GM12878 (cell line): ENCODE measurements around the gene CTXN1. TPM values are rescaled to one million over a fixed set of nuclear protein-coding genes. Genes with fewer than 3 reads are reported as not detected.
A peak's percentile ranks its signal among the peaks of the same experiment; 100 is the strongest.

Source experiments
- ATAC-seq: fragments of 200-7000 bp; cut with Tn5 transposase; 3 replicates; pipeline ENCODE4 v1.9.1; 2020; ENCODE audit warnings: mild to moderate bottlenecking, moderate library complexity
- BruUV-seq: library from RNA; stranded (reverse); fragments of 400-500 nt; replicated peaks from 2 replicates; lab custom pipeline; 2021; lab: Mats Ljungman, UMichigan
- CTCF ChIA-PET: fragments of 300-600 bp; sonication (Branson Sonifier 250); formaldehyde crosslinking; extraction: SDS; loops from one replicate; lab custom pipeline; 2021; ENCODE audit warnings: inconsistent platforms; lab: Yijun Ruan, JAX
- POLR2A ChIA-PET: fragments of 350-600 bp; formaldehyde crosslinking; extraction: SDS; loops from one replicate; lab custom pipeline; 2021; ENCODE audit warnings: inconsistent platforms; lab: Charles Lee
- RAD21 ChIA-PET: fragments of 300-600 bp; sonication (Branson Sonifier 250); formaldehyde crosslinking; loops from one replicate; lab custom pipeline; 2023; ENCODE audit warnings: antibody characterized with exemption; ENCODE audit not compliant: unreplicated experiment; lab: Charles Lee
- SMC1A ChIA-PET: fragments of 300-600 bp; sonication (Branson Sonifier 250); formaldehyde crosslinking; loops from one replicate; lab custom pipeline; 2023; ENCODE audit not compliant: unreplicated experiment, uncharacterized antibody; lab: Charles Lee
- DNase-seq: peaks from one replicate; pipeline ENCODE4 v3.0.0-alpha.2; 2011; ENCODE audit warnings: low read depth, low spot score
- FAIRE-seq: peaks from 3 replicates; lab custom pipeline; 2011; peaks lifted over from hg19 to GRCh38; lab: Jason Lieb, UNC
- H2AFZ ChIP-seq: 2 replicates; pipeline ENCODE4 v1.6.0; 2011; ENCODE audit warnings: low read depth, low read length, control low read depth; ENCODE audit not compliant: control insufficient read depth
- H3K27ac ChIP-seq: 2 replicates; pipeline ENCODE4 v1.5.1; 2011; ENCODE audit warnings: control low read depth; ENCODE audit not compliant: control insufficient read depth, insufficient read depth
- H3K27me3 ChIP-seq, 2 experiments: replicated peaks in 1 of 2; 2 replicates each; pipeline versions ENCODE4 v1.6.0 to v1.6.1; 2011; ENCODE audit warnings: low read length in 1 of 2; ENCODE audit not compliant: control insufficient read depth in 2 of 2, insufficient read depth in 2 of 2
- H3K36me3 ChIP-seq, 2 experiments: 2 replicates each; pipeline ENCODE4 v1.5.1; 2011; ENCODE audit warnings: low read length in 1 of 2; ENCODE audit not compliant: control insufficient read depth in 2 of 2, insufficient read depth in 2 of 2
- H3K4me1 ChIP-seq: 2 replicates; pipeline ENCODE4 v1.6.1; 2011; ENCODE audit warnings: mild to moderate bottlenecking, low read length, moderate library complexity, mixed read lengths; ENCODE audit not compliant: control insufficient read depth, insufficient read depth
- H3K4me2 ChIP-seq: 2 replicates; pipeline ENCODE4 v1.6.0; 2011; ENCODE audit warnings: control low read depth; ENCODE audit not compliant: control insufficient read depth, insufficient read depth
- H3K4me3 ChIP-seq: fragments of 200-600 bp; sonication (generic); 2 replicates; pipeline ENCODE4 v1.5.1; 2016
- H3K79me2 ChIP-seq: 2 replicates; pipeline ENCODE4 v1.6.0; 2011; ENCODE audit warnings: low read length; ENCODE audit not compliant: control insufficient read depth, insufficient read depth
- H3K9ac ChIP-seq: 2 replicates; pipeline ENCODE4 v1.8.0; 2011; ENCODE audit warnings: low read length, control low read depth, mixed read lengths; ENCODE audit not compliant: control insufficient read depth, insufficient read depth
- H3K9me3 ChIP-seq: replicated peaks from 3 replicates; pipeline ENCODE4 v1.5.1; 2011; ENCODE audit warnings: mild to moderate bottlenecking, low read length; ENCODE audit not compliant: control insufficient read depth, insufficient read depth
- H4K20me1 ChIP-seq: 2 replicates; pipeline ENCODE4 v1.6.0; 2011; ENCODE audit not compliant: control insufficient read depth, insufficient read depth
- CREM ChIP-seq: IDR thresholded peaks from 2 replicates; pipeline ENCODE4 v1.6.1; 2014; ENCODE audit warnings: antibody characterized with exemption, low read depth
- DPF2 ChIP-seq: fragments of 450-650 bp; IDR thresholded peaks from 2 replicates; pipeline ENCODE4 v1.6.1; 2017; ENCODE audit warnings: mild to moderate bottlenecking
- JUNB ChIP-seq: IDR thresholded peaks from 2 replicates; pipeline ENCODE4 v1.6.1; 2016; ENCODE audit warnings: antibody characterized with exemption, mild to moderate bottlenecking
- MTA3 ChIP-seq: IDR thresholded peaks from 2 replicates; pipeline ENCODE4 v1.6.1; 2012; ENCODE audit warnings: low read length, inconsistent platforms, borderline replicate concordance
- NFYA ChIP-seq: IDR thresholded peaks from 2 replicates; pipeline ENCODE4 v1.6.1; 2011; ENCODE audit warnings: low read depth, mild to moderate bottlenecking, low read length, improper control_type of control experiment, borderline replicate concordance
- RB1 ChIP-seq: fragments of 450-650 bp; formaldehyde crosslinking; IDR thresholded peaks from 2 replicates; pipeline ENCODE4 v1.6.1; 2017; ENCODE audit warnings: mild to moderate bottlenecking, borderline replicate concordance
- SIN3A ChIP-seq: IDR thresholded peaks from 2 replicates; pipeline ENCODE4 v1.6.1; 2012; ENCODE audit warnings: low read depth, low read length, improper control_type of control experiment
- TARDBP ChIP-seq: IDR thresholded peaks from 2 replicates; pipeline ENCODE4 v1.6.1; 2016; ENCODE audit warnings: borderline replicate concordance
- TCF3 ChIP-seq: IDR thresholded peaks from 2 replicates; pipeline ENCODE4 v1.6.1; 2012; ENCODE audit warnings: low read depth, mild to moderate bottlenecking, low read length, borderline replicate concordance; ENCODE audit not compliant: insufficient read depth
- WRNIP1 ChIP-seq: IDR thresholded peaks from 2 replicates; pipeline ENCODE4 v1.6.1; 2011; ENCODE audit warnings: low read depth, low read length, improper control_type of control experiment, borderline replicate concordance
- ZBTB40 ChIP-seq: fragments of 450-650 bp; IDR thresholded peaks from 2 replicates; pipeline ENCODE4 v1.6.1; 2016; ENCODE audit warnings: mild to moderate bottlenecking, moderate library complexity, borderline replicate concordance
- WGBS: methylation state at CpG from one replicate; pipeline ENCODE4 v1.1.6; 2016; ENCODE audit warnings: low lambda C conversion rate; ENCODE audit not compliant: insufficient replicate concordance, insufficient coverage; ENCODE audit errors: missing lambda C conversion rate; 5-methylcytosine and 5-hydroxymethylcytosine counted together
- in situ Hi-C: fragments of 300-500 bp; cut with MboI; formaldehyde crosslinking; loops from 9 replicates; pipeline ENCODE4 v1.14.3; 2018; ENCODE audit warnings: mixed read lengths
- intact Hi-C: fragments of 100-400 bp; cut with micrococcal nuclease; formaldehyde crosslinking; loops from one replicate; pipeline ENCODE4 v1.14.2; 2022; ENCODE audit not compliant: unreplicated experiment
- polyA plus RNA-seq, 11 experiments: library from polyadenylated mRNA; depleted of rRNA in 4 of 11; unstranded in 6 of 11; stranded (reverse) in 5 of 11; fragments of >200 nt; fragmentation: Nextera tagmentation in 4 of 11; fragmentation: Illumina TruSeq in 1 of 11; extraction: Ambion mirVana in 4 of 11; extraction: Trizol in 1 of 11; gene quantifications; 1 replicate in 1 of 11; 2 replicates in 10 of 11; pipeline versions ENCODE4 v1.2.1 to v1.2.3, GENCODE V29; 2011 to 2016; ENCODE audit warnings: inconsistent platforms in 2 of 11, missing spikeins in 2 of 11, low read depth in 1 of 11
- total RNA-seq, 4 experiments: library from RNA; depleted of rRNA in 3 of 4; stranded (reverse); fragments of >200 nt in 3 of 4; fragmentation: Illumina TruSeq in 1 of 4; extraction: Trizol in 1 of 4; gene quantifications; 2 replicates each; pipeline versions ENCODE4 v1.2.1 to v1.2.3, GENCODE V29; 2013 to 2021
- TF ChIP-seq, protein P1 (sequence below): IDR thresholded peaks from 2 replicates; pipeline ENCODE4 v1.6.1; 2011; ENCODE audit warnings: mild to moderate bottlenecking, low read depth, low read length, moderate library complexity; ENCODE audit not compliant: insufficient replicate concordance
- TF ChIP-seq, protein P2 (sequence below): IDR thresholded peaks from 2 replicates; pipeline ENCODE4 v1.6.1; 2011; ENCODE audit warnings: borderline replicate concordance, low read depth, mild to moderate bottlenecking, moderate library complexity, low read length; ENCODE audit not compliant: insufficient read depth, poor library complexity, severe bottlenecking

The CTXN1 gene
- total and polyA plus RNA-seq, 10 of the 15 experiments (the other 5 are each of a cell fraction or from before 2014, with no cell fraction given) = 0.04 to 1.0 (median 0.38) TPM; not detected in 4

DNA sequence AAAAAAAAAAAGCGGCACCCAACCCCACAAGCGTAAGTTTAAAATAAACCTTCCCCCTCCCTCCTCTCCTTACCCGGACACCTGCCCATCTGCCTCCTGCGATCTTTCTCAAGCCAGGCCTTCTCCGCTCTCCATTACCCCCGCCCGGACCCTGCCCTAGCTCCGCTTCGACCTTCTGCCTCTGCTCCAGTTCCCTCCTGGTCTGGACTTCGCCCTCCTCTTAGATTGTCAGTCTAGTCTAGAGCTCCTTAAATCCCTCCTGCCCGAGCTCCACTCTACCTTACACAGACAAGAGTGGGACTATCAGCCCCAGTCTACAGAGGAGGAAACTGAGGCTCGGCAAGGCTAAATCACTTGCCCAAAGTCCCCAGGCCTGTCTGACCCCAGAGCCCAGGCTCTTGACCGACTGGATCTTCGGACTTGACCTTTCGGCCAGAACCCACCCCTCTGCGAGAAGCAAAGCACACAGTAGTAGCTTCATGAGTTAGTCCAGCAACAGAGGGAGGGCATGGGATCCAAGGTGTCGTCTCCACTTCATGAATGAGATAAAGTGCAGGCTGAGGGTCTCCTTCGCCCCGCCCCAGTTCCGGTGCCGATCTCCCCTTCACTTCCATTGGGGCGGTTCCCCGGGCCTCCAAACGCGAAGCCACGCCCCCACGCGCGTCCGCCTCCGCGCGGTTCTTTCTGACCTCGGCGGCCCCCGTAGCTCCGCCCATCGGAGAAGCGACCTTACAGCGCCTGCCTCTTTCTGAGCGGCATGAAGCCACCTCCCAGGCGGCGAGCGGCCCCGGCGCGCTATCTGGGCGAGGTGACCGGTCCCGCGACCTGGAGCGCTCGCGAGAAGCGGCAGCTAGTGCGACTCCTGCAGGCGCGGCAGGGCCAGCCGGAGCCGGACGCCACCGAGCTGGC is 6.1 kb downstream of the CTXN1 start, which contains the start of gene SNAPC2:
Gene SNAPC2, plus strand, starts transcription at position 729 of the 909 bp plus-strand sequence. Its CDS starts 29 bp downstream, at position 758.
- Histone ChIP-seq H3K27me3 (peaks cover 8 to 21% of the 10 kb centered on the region in 2 experiments), H3K4me3 (peak within 1 kb of the TSS; percentile 82), H4K20me1 (no peaks in the 10 kb centered on the region), H3K4me1 (peaks cover 11% of the 10 kb centered on the region), H3K4me2 (peak within 1 kb of the TSS; percentile 96), H3K36me3 (no peaks in the 10 kb centered on the region; a peak in 1 of 4 replicates), H2AFZ (peak within 1 kb of the TSS; percentile 97), H3K79me2 (no peaks in the 10 kb centered on the region), H3K27ac (peak within 1 kb of the TSS; percentile 44), H3K9me3 (no peaks in the 10 kb centered on the region; the same call in 2 of the 3 replicates), H3K9ac (peak within 1 kb of the TSS; percentile 69)
- ATAC-seq = peak; percentile 86
- no TSS peak for BruUV-seq
- FAIRE-seq = peak; percentile 78
- intact Hi-C loops = no loop called here
- ChIA-PET RAD21 (interaction anchor here (0.6 to 2.5 kb wide), 16 partner anchors 8 to 817 kb away, joined by 3 to 17 read pairs (median 4); partner anchors contain the start of genes MAP2K7, TIMM44 and TRAPPC5), SMC1A (interaction anchor here (1.6 to 2.5 kb wide), 2 partner anchors 16 to 24 kb away, joined by 7 to 13 read pairs; partner anchors contain the start of genes MAP2K7 and TIMM44), POLR2A (interaction anchor here (0.7 to 2.9 kb wide), 6 partner anchors 16 to 820 kb away, joined by 4 to 27 read pairs (median 5); partner anchors contain the start of genes MAP2K7 and TIMM44), CTCF (interaction anchor here (0.5 to 3.9 kb wide), 12 partner anchors 11 to 351 kb away, joined by 3 to 32 read pairs (median 4); partner anchors contain the start of genes MAP2K7, TIMM44 and TRAPPC5)
- in situ Hi-C loops = no loop called here
- 6% methylated on average over 62 of the region's 62 CpGs for WGBS
- DNase-seq = peak; percentile 70
- TF ChIP-seq WRNIP1 (no peak), ZBTB40 (peak; percentile 19; the same call in 1 of the 2 replicates), RB1 (0 out of 2 replicates have a peak, but pooled peaks have one; percentile 42), SIN3A (0 out of 2 replicates have a peak, but pooled peaks have one; percentile 54), DPF2 (peak; percentile 49), TARDBP (no peak), NFYA (no peak), TCF3 (no peak), MTA3 (no peak; the same call in 1 of the 2 replicates), JUNB (no peak), CREM (peak; percentile 44)
- TF ChIP-seq, protein P1, sequence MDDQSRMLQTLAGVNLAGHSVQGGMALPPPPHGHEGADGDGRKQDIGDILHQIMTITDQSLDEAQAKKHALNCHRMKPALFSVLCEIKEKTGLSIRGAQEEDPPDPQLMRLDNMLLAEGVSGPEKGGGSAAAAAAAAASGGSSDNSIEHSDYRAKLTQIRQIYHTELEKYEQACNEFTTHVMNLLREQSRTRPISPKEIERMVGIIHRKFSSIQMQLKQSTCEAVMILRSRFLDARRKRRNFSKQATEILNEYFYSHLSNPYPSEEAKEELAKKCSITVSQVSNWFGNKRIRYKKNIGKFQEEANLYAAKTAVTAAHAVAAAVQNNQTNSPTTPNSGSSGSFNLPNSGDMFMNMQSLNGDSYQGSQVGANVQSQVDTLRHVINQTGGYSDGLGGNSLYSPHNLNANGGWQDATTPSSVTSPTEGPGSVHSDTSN = peak; percentile 42
- TF ChIP-seq, protein P2, sequence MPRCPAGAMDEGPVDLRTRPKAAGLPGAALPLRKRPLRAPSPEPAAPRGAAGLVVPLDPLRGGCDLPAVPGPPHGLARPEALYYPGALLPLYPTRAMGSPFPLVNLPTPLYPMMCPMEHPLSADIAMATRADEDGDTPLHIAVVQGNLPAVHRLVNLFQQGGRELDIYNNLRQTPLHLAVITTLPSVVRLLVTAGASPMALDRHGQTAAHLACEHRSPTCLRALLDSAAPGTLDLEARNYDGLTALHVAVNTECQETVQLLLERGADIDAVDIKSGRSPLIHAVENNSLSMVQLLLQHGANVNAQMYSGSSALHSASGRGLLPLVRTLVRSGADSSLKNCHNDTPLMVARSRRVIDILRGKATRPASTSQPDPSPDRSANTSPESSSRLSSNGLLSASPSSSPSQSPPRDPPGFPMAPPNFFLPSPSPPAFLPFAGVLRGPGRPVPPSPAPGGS = no peak
